Measurements from ENCODE around the gene TMED1.
"Not testable (repeated sequence)": the region's sequence is repeated elsewhere in the genome, so short reads cannot be mapped to it uniquely, and the experiment has no call there.

TMED1 gene

GRCh38 chr19:10861103-10861651 lies 25.2 kb upstream of the TMED1 start:
- peak; percentile 51 for DNase-seq

- DNase-seq = no peak
These were observed 22.3 kb upstream of the TMED1 start for GRCh38 chr19:10858204-10858828.

GRCh38 chr19:10856899-10857298 lies 20.9 kb upstream of the TMED1 start:
- not testable (repeated sequence) for DNase-seq

GRCh38 chr19:10855879-10856522 lies 20.0 kb upstream of the TMED1 start:
- no peak for DNase-seq

GRCh38 chr19:10854350-10855089 lies 18.5 kb upstream of the TMED1 start:
- DNase-seq = no peak

- DNase-seq = no peak
These were observed 16.9 kb upstream of the TMED1 start for GRCh38 chr19:10852941-10853340.

- no peak for DNase-seq
These were observed 16.2 kb upstream of the TMED1 start for GRCh38 chr19:10852098-10852800.

- no peak for DNase-seq
These were observed 14.6 kb upstream of the TMED1 start for GRCh38 chr19:10850631-10851030.

GRCh38 chr19:10848230-10848856 lies 12.3 kb upstream of the TMED1 start, which contains the start of gene C19orf38:
C19orf38 (plus strand) TSS chr19:10848415; CDS start chr19:10848509, 94 bp downstream.
- DNase-seq = peak; percentile 38

- DNase-seq = no peak
These were observed 10.6 kb upstream of the TMED1 start for GRCh38 chr19:10846500-10847202.

- DNase-seq = no peak
These were observed 6.8 kb upstream of the TMED1 start for GRCh38 chr19:10842788-10843187.

GRCh38 chr19:10839114-10840050 lies 3.4 kb upstream of the TMED1 start:
- no peak for DNase-seq

GRCh38 chr19:10838377-10838776 lies 2.4 kb upstream of the TMED1 start:
- no peak for DNase-seq

- not testable (repeated sequence) for DNase-seq
These were observed 1.6 kb upstream of the TMED1 start for GRCh38 chr19:10837649-10838048.

- peak; percentile 89 for DNase-seq
These were observed 693 bp upstream of the TMED1 start for GRCh38 chr19:10836479-10837330.

GRCh38 chr19:10835089-10835753 lies 791 bp downstream of the TMED1 start:
- DNase-seq = no peak

GRCh38 chr19:10832939-10833296 lies 3.1 kb downstream of the TMED1 start:
- no peak for DNase-seq

- DNase-seq = no peak
These were observed 3.7 kb downstream of the TMED1 start for GRCh38 chr19:10831987-10832938.

Data from CD4-positive, alpha-beta T cell treated with Interferon gamma for 1 hour (primary cell).